Osteoblast (primary cell): ENCODE measurements around the gene STON2. TPM values are rescaled to one million over a fixed set of nuclear protein-coding genes. Genes with fewer than 3 reads are reported as not detected.

ENCODE experiments used
- DNase-seq: peaks from one replicate; pipeline ENCODE4 v3.0.0; 2011; ENCODE audit warnings: low spot score, mixed read lengths; ENCODE audit not compliant: insufficient read length; ENCODE audit errors: missing footprints
- H2AFZ ChIP-seq: 2 replicates; pipeline ENCODE4 v1.6.0; 2011; ENCODE audit warnings: mild to moderate bottlenecking, low read length
- H3K27ac ChIP-seq: 2 replicates; pipeline ENCODE4 v1.5.1; 2011; ENCODE audit warnings: mild to moderate bottlenecking, low read depth, low read length, moderate library complexity
- H3K27me3 ChIP-seq: 2 replicates; pipeline ENCODE4 v1.6.0; 2012; ENCODE audit warnings: mild to moderate bottlenecking, control low read depth, inconsistent platforms, low read length, moderate library complexity; ENCODE audit not compliant: insufficient read depth
- H3K36me3 ChIP-seq: 2 replicates; pipeline ENCODE4 v1.5.1; 2011; ENCODE audit warnings: mild to moderate bottlenecking, low read length, control low read depth, moderate library complexity; ENCODE audit not compliant: insufficient read depth
- H3K4me1 ChIP-seq: 2 replicates; pipeline ENCODE4 v1.5.1; 2011; ENCODE audit warnings: mild to moderate bottlenecking, low read length, control low read depth, moderate library complexity; ENCODE audit not compliant: insufficient read depth
- H3K4me2 ChIP-seq: 2 replicates; pipeline ENCODE4 v1.6.0; 2011; ENCODE audit warnings: mild to moderate bottlenecking, low read length; ENCODE audit not compliant: insufficient read depth
- H3K4me3 ChIP-seq: fragments of 200-600 bp; sonication (generic); 3 replicates; pipeline ENCODE4 v1.5.1; 2012; ENCODE audit warnings: mild to moderate bottlenecking, low read length, inconsistent platforms; ENCODE audit not compliant: insufficient read depth
- H3K79me2 ChIP-seq: 2 replicates; pipeline ENCODE4 v1.6.0; 2012; ENCODE audit warnings: mild to moderate bottlenecking, low read length, control low read depth, inconsistent platforms; ENCODE audit not compliant: insufficient read depth
- H3K9me3 ChIP-seq: 2 replicates; pipeline ENCODE4 v1.5.1; 2011; ENCODE audit warnings: low read depth, low read length, control low read depth
- H4K20me1 ChIP-seq: 2 replicates; pipeline ENCODE4 v1.6.0; 2012; ENCODE audit warnings: mild to moderate bottlenecking, low read length, control low read depth; ENCODE audit not compliant: insufficient read depth
- CTCF ChIP-seq: IDR thresholded peaks from 2 replicates; pipeline ENCODE4 v1.5.1; 2011; ENCODE audit warnings: mild to moderate bottlenecking, low read depth, low read length, moderate library complexity; ENCODE audit errors: extremely low read depth
- total RNA-seq: library from RNA; depleted of rRNA; stranded (reverse); fragments of >200 nt; gene quantifications from 2 replicates; pipeline ENCODE4 v1.2.3, GENCODE V29; 2012

STON2 gene
- total RNA-seq, 1 donor: 49.6 TPM

- peak; percentile 52 for DNase-seq
- no peak overlapping the region for H3K27ac ChIP-seq
- no peak for TF ChIP-seq CTCF
- H3K79me2 ChIP-seq: no peaks in the 10 kb centered on the region
- no peaks in the 10 kb centered on the region for H3K4me1 ChIP-seq
- H4K20me1 ChIP-seq: no peaks in the 10 kb centered on the region
- no peaks in the 10 kb centered on the region for H3K36me3 ChIP-seq
- no peak overlapping the region for H2AFZ ChIP-seq
- no peak overlapping the region for H3K4me2 ChIP-seq
- H3K9me3 ChIP-seq: no peaks in the 10 kb centered on the region
- H3K4me3 ChIP-seq: no peak overlapping the region
- no peaks in the 10 kb centered on the region for H3K27me3 ChIP-seq
Measured at GRCh38 chr14:81342850-81343580, 57.1 kb downstream of the STON2 start.

- no peak for DNase-seq
- H3K36me3 ChIP-seq: no peaks in the 10 kb centered on the region
- H2AFZ ChIP-seq: no peak overlapping the region
- no peaks in the 10 kb centered on the region for H3K9me3 ChIP-seq
- H3K4me3 ChIP-seq: no peak overlapping the region
- H3K4me1 ChIP-seq: no peaks in the 10 kb centered on the region
- H3K27ac ChIP-seq: no peak overlapping the region
- no peak overlapping the region for H3K4me2 ChIP-seq
- H3K79me2 ChIP-seq: no peaks in the 10 kb centered on the region
- no peaks in the 10 kb centered on the region for H4K20me1 ChIP-seq
- H3K27me3 ChIP-seq: no peaks in the 10 kb centered on the region
- TF ChIP-seq CTCF: no peak
Measured at GRCh38 chr14:81341781-81342180, 58.3 kb downstream of the STON2 start.

GRCh38 chr14:81341370-81341769 is 58.8 kb downstream of the STON2 start:
- no peak for TF ChIP-seq CTCF
- no peaks in the 10 kb centered on the region for H3K36me3 ChIP-seq
- H3K4me2 ChIP-seq: no peak overlapping the region
- no peak overlapping the region for H2AFZ ChIP-seq
- no peak overlapping the region for H3K4me3 ChIP-seq
- H4K20me1 ChIP-seq: no peaks in the 10 kb centered on the region
- H3K79me2 ChIP-seq: no peaks in the 10 kb centered on the region
- no peaks in the 10 kb centered on the region for H3K27me3 ChIP-seq
- H3K27ac ChIP-seq: no peak overlapping the region
- no peaks in the 10 kb centered on the region for H3K4me1 ChIP-seq
- no peaks in the 10 kb centered on the region for H3K9me3 ChIP-seq
- no peak for DNase-seq

GRCh38 chr14:81340201-81340600 is 59.9 kb downstream of the STON2 start:
- H3K36me3 ChIP-seq: no peaks in the 10 kb centered on the region
- H2AFZ ChIP-seq: no peak overlapping the region
- no peaks in the 10 kb centered on the region for H3K9me3 ChIP-seq
- H3K4me2 ChIP-seq: no peak overlapping the region
- no peak for DNase-seq
- no peaks in the 10 kb centered on the region for H3K4me1 ChIP-seq
- H3K79me2 ChIP-seq: no peaks in the 10 kb centered on the region
- no peaks in the 10 kb centered on the region for H3K27me3 ChIP-seq
- H4K20me1 ChIP-seq: no peaks in the 10 kb centered on the region
- no peak overlapping the region for H3K4me3 ChIP-seq
- TF ChIP-seq CTCF: no peak
- H3K27ac ChIP-seq: no peak overlapping the region
